Pancreas (tissue), 10 donors: ENCODE measurements around the gene PPP2R2D. TPM values are rescaled to one million over a fixed set of nuclear protein-coding genes. Genes with fewer than 3 reads are reported as not detected.
A peak's percentile ranks its signal among the peaks of the same experiment; 100 is the strongest.

ENCODE experiments used
- ATAC-seq, 4 donors: fragments of 200-7000 bp; cut with Tn5 transposase; one replicate each; pipeline versions ENCODE4 v1.8.0 to v1.9.1; 2020; ENCODE audit warnings: mild to moderate bottlenecking in 4 of 4, moderate library complexity in 4 of 4
- DNase-seq, 6 donors: peaks; one replicate each; pipeline ENCODE4 v3.0.0-alpha.2; 2020
- FAIRE-seq: peaks from 2 replicates; lab custom pipeline; 2012; peaks lifted over from hg19 to GRCh38; lab: Jason Lieb, UNC
- H3K27ac ChIP-seq, 4 donors: fragments of 200-600 bp; sonication (generic); 1 replicate in 3 of 4; 2 replicates in 1 of 4; pipeline versions ENCODE4 v1.5.0 to v1.8.0; 2020
- H3K27me3 ChIP-seq, 4 donors: fragments of 200-600 bp; one replicate each; pipeline ENCODE4 v1.8.0; 2021
- H3K36me3 ChIP-seq, 3 donors: fragments of 200-600 bp; sonication (generic) in 1 of 3; one replicate each; pipeline versions ENCODE4 v1.5.0 to v1.8.0; 2020 to 2021
- H3K4me1 ChIP-seq, 3 donors: fragments of 200-600 bp; one replicate each; pipeline ENCODE4 v1.8.0; 2021
- H3K4me3 ChIP-seq, 4 donors: fragments of 200-600 bp; sonication (generic) in 2 of 4; one replicate each; pipeline versions ENCODE4 v1.5.0 to v1.8.0; 2020 to 2021
- H3K9me3 ChIP-seq, 4 donors: fragments of 200-600 bp; one replicate each; pipeline ENCODE4 v1.8.0; 2021
- CTCF ChIP-seq, 4 donors: fragments of 200-600 bp; sonication (generic) in 3 of 4; IDR thresholded peaks; one replicate each; pipeline versions ENCODE4 v1.5.0 to v1.8.0; 2021; ENCODE audit warnings: antibody characterized with exemption in 4 of 4
- whole genome bisulfite sequencing, 2 donors: extraction: QIAGEN DNeasy Blood & Tissue Kit; methylation state at CpG; one replicate each; pipeline ENCODE4 v1.1.7; 2013; 5-methylcytosine and 5-hydroxymethylcytosine counted together
- intact Hi-C, 3 donors: fragments of 100-400 bp; cut with DNase I; formaldehyde crosslinking; loops; one replicate each; pipeline versions ENCODE4 v1.11.1 to v1.14.2; 2022
- polyA plus RNA-seq, 2 donors: library from polyadenylated mRNA; stranded (reverse); fragments of 200-250 nt; gene quantifications; one replicate each; pipeline ENCODE4 v1.2.3, GENCODE V29; 2013
- total RNA-seq, 6 donors: library from RNA; stranded (reverse); fragmentation: NEBNext Ultra II Directional in 4 of 6; extraction: Animal tissue kit (Norgen Biotek cat#: 25700) in 4 of 6; gene quantifications; one replicate each; pipeline versions ENCODE4 v1.2.1 to v1.2.4, GENCODE V29; 2021 to 2023
- donor health status: healthy with polysubstance abuse.
- donor health status: DM: no; HTN: no; CAD: no; lungs with moderate emphysema.
- donor health status: DM: no; HTN: no; CAD: no.
- donor health status: control.
- donor health status: control.
- donor health status: Bipolar disorder and iron deficiency.
- donor health status: DM: yes; HTN: yes; CAD: no.
- donor health status: DM: no; HTN: no; CAD: no.
- donor health status: DM: no; HTN: no; CAD: no.
- donor health status: DM: yes; HTN: yes; CAD: no.

The PPP2R2D gene
- total and polyA plus RNA-seq, 8 donors = 25.5 to 87.7 (median 35.3) TPM

- intact Hi-C loops = no loop called here
These were observed 72.5 kb downstream of the PPP2R2D start for GRCh38 chr10:131973160-131973951.

GRCh38 chr10:131974034-131974817 lies 73.4 kb downstream of the PPP2R2D start:
- FAIRE-seq (no peak), DNase-seq (no peak), ATAC-seq (no peak)
- Histone ChIP-seq H3K27ac (no peak overlapping the region), H3K4me3 (no peak overlapping the region), H3K36me3 (peaks cover 0 to 45% (median 23%) of the 10 kb centered on the region in 3 donors), H3K27me3 (no peaks in the 10 kb centered on the region), H3K4me1 (peaks cover 0 to 41% (median 19%) of the 10 kb centered on the region in 3 donors), H3K9me3 (no peaks in the 10 kb centered on the region)
- 89 to 92% methylated on average over 14 of the region's 14 CpGs for WGBS, 2 donors
- no peak for TF ChIP-seq CTCF (IDR thresholded peaks at IDR 0.05)
- intact Hi-C loops = no loop called here

More at GRCh38 chr10:131973160-131973951, 72.5 kb downstream of the PPP2R2D start:
- Histone ChIP-seq H3K36me3 (peaks cover 0 to 54% (median 32%) of the 10 kb centered on the region in 3 donors), H3K4me1 (peaks cover 3 to 40% (median 19%) of the 10 kb centered on the region in 3 donors), H3K4me3 (no peak overlapping the region), H3K9me3 (no peaks in the 10 kb centered on the region), H3K27ac (no peak overlapping the region), H3K27me3 (no peaks in the 10 kb centered on the region)
- FAIRE-seq = no peak
- TF ChIP-seq CTCF (IDR thresholded peaks at IDR 0.05) = no peak
- ATAC-seq = peak in 2 of 4 donors; percentile 1 to 2
- WGBS, 2 donors = 84 to 86% methylated on average over 34 of the region's 34 CpGs
- DNase-seq = peak in 3 of 6 donors; percentile 56 to 76 (median 65)

- FAIRE-seq (no peak), DNase-seq (no peak)
- peaks cover 0 to 41% (median 19%) of the 10 kb centered on the region in 3 donors for H3K4me1 ChIP-seq
These were observed 74.2 kb downstream of the PPP2R2D start for GRCh38 chr10:131975003-131975402.

GRCh38 chr10:131975796-131976195 lies 75.0 kb downstream of the PPP2R2D start:
- Histone ChIP-seq H3K4me3 (peak overlapping the region in 1 of 4 donors; percentile 9), H3K27ac (peak overlapping the region in 1 of 4 donors; percentile 4), H3K9me3 (no peaks in the 10 kb centered on the region), H3K27me3 (no peaks in the 10 kb centered on the region), H3K4me1 (peaks cover 0 to 41% (median 19%) of the 10 kb centered on the region in 3 donors), H3K36me3 (peaks cover 0 to 29% (median 9%) of the 10 kb centered on the region in 3 donors)
- no peak for TF ChIP-seq CTCF (IDR thresholded peaks at IDR 0.05)
- FAIRE-seq (no peak), DNase-seq (peak in 3 of 6 donors; percentile 29 to 31 (median 30)), ATAC-seq (no peak)
- intact Hi-C loops = no loop called here
- WGBS, 2 donors = 94 to 96% methylated on average over 10 of the region's 10 CpGs

More at GRCh38 chr10:131975003-131975402, 74.2 kb downstream of the PPP2R2D start:
- TF ChIP-seq CTCF (IDR thresholded peaks at IDR 0.05) = no peak
- Histone ChIP-seq H3K4me3 (peak overlapping the region in 1 of 4 donors; percentile 5), H3K27ac (no peak overlapping the region), H3K36me3 (peaks cover 0 to 37% (median 16%) of the 10 kb centered on the region in 3 donors), H3K9me3 (no peaks in the 10 kb centered on the region), H3K27me3 (no peaks in the 10 kb centered on the region)
- WGBS, 2 donors = 73 to 75% methylated on average over 6 of the region's 6 CpGs
- no peak for ATAC-seq
- intact Hi-C loops = no loop called here
